ENCODE measurements around the gene CDH4.

The CDH4 gene

DNA sequence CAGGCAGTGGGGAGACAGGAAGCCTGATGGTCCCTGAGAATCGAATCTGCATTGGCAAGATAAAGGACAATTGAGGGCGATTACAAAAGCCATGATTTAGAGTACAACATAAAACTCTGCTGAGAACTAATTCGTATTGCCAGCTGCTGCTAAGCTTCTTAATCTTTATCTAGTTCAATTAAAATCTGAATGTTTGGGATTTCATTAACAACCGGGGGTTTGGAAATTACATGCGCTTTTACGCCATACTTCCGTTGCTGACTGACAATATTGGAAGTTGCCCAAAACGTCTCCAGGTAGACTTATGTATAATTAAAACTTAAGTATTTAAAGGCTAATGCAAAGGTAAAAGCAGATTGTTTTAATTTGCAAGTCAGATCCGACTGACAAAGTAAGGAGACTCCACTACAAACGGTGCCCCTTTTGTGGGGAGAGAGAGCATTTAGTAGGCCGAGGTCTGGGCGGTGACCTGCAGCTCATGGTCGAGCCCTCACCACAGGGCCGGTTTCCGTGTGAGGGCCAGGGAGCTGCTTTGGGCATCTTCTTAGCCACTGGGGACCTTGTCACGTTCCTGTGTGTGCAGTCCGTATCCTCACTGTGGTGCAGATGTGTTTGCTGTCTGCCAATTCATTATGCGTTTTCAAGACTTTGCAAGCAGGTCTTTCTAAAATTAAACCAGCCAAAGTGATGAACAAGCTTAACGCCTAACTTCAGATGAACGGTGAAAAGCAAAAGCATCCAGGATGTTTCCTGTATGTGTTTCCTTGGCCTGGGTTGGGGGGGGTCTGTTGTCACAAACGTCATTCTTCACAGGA lies 49.9 kb downstream of the CDH4 start:
- no peak for DNase-seq (ENCODE audit: low read depth)

DNA sequence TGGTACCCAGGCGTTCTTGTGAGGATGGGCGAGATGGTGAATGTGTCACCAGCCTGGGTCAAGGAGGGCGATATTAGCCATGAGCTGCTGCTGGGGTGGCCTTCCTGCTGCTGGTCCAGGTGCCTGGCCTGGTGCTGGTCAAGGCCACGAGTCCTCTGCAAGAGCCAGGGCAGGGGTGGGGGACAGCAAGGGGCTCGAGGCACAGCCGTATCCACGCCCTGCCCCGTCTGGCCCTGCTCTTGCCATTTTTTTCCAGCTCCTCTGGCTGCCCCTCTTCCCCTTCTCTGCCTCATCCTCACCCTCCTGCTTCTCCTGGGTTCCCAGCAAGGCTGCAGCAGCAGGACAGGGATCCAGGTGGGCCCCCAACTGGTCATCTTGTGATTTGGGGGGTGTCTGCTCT lies 51.2 kb downstream of the CDH4 start:
- no peak for DNase-seq (ENCODE audit: low read depth)

DNA sequence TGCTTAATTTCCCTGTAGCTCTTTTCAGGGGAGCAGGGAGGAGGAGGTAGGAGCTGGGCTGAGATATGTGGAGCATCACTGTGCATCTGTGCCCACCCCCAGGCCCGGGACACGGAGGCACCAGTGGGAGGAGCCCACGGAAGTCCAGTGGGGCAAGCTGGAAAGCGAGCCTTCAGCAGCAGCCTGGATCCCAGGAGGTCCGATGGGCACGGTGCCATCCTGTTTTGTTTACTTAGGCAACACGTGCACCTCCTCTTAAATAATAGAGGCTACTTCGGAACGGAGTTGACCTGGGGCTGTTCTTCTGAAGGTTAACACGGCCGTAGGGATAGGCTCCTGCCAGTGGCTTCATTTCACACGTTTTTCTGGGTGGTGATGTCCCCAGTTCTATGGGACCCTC lies 51.6 kb downstream of the CDH4 start:
- no peak for DNase-seq (ENCODE audit: low read depth)

DNA sequence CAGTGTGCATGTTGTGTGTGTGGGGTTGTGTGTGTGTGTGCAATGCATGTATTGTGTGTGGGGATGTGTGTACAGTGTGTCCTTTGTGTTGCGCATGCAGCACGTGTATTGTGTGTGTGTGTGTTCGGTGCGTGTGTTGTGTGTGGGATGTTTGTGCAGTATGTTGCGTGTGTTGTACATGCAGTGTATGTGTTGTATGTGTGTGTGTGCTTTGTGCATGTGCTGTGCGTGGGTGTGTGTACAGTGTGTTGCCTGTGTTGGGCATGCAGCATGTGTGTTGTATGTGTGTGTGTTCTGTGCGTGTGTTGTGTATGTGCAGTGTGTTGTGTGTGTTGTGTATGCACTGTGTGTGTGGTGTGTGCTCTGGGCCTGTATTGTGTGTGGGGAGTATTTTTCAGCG lies 52.7 kb downstream of the CDH4 start:
- DNase-seq (ENCODE audit: low read depth) = no peak

DNA sequence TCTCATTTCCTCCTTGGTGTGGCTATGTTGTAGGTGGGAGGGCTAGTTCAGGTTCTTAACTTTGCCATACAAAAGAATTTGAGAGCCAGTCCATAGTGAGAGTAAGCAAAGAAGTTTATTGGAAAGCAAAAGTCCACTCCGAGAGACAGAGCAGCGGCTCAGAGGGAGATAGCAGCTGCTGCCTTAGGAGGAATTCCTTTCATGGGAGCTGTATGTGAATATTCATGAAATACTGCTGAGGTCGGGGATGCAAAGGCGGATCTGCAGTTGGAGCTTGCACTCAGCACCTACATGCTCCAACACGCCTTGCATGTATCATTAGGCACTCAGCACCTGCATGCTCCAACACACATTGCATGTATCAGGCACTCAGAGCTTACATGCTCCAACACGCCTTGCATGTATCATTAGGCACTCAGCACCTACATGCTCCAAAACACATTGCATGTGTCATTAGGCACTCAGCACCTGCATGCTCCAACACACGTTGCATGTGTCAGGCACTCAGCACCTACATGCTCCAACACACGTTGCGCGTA lies 54.9 kb downstream of the CDH4 start:
- no peak for DNase-seq (ENCODE audit: low read depth)

DNA sequence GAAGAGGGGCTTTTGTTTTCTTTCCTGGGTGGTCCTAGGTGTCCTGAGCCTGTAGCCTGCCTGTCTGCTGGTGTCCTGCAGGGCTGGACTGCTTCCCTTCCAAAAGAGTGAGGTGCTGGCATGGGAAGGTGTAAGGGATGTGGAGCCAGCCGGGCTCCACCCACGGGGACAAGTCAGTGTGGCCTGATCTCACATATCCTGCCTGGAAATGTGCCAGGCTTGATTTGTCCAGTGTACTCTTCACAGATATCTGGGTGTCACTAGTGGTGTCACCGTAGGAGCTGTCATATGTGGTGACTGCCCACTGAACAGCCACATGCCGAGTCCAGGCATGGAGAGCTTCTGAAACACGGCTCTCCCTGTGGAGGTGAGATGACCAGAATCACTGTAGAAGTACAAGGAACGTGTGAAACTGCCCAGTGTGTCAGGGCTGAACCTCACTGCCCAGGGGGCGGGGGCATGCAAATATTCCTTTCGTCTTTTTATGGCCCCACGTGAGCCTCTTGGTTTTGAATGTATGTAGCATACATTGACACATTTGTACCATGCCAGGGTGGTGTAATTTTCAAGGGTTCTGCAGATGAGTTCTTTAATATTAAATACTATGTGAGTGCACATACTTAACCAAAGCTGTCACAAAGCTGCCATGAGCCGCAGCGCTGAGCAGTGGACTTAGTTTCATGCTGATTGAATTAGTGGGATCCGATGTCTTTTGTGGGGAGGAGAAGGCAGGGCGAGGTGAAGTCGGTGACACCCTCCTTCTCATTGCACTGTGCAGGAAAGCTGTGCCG lies 55.8 kb downstream of the CDH4 start:
- no peak for DNase-seq (ENCODE audit: low read depth)

DNA sequence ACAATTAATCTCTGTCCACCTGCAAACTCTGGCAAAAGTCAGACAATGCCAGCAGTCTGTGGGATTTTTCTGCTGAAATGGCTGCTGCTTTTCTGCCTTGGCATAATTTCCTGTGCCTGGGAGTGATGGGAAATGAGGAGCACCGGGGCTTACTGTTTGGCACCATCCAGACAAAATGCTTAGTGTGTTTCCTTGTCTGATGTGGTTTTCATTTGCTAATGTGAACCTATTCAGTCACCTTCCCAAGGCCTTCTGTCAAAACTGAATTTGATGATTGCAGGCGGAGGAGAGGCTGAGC lies 56.4 kb downstream of the CDH4 start:
- DNase-seq (ENCODE audit: low read depth) = no peak

DNA sequence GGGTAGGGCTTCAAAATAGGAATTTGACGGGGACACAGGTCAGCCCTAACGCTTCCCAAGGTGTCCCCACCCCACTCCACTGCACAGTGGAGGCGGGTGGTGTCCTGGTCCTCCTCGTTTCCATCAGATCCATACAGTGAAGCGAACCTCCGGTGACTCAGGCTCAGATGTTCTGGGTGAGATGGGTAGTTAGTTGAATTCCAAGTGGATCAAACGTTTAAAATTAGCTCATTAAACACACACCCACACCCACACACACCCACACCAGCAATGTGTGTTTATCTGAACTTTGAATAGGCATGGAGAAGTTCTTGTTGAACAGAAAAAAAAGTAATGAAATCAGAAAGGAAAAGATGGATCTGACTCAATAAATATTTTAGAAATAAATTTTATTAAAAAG lies 58.9 kb downstream of the CDH4 start:
- no peak for DNase-seq (ENCODE audit: low read depth)

DNA sequence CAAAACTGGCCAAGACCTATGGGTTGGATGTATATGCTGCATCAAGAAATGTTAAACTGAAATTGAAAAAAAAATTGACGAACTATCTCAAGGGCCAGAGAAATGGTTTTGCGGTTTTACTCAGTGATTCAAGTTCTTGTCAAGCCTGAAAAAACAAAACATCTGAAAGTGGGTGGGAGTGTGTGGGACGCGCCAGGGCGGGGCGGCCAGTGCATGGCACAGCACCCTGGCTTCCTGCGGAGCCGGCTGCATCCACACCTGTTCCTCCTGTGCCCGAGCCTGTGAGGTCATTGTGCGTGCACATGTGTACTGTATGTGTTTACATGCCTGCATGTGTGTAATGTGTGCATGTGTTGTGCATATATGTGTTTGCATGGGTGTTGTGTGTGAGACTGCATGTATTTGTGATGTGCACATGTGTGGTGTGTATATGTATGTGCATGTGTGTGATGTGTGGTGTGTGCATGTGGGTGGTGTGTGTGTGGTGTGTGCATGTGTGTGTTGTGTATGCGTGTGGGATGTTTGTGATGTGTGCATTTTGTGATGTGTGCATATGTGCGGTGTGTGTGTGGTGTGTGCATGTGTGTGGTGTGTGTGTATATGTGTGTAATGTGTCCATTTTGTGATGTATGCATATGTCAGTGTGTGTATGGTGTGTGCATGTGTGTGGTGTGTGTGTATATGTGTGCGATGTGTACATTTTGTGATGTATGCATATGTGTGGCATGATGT lies 59.8 kb downstream of the CDH4 start:
- no peak for DNase-seq (ENCODE audit: low read depth)

DNA sequence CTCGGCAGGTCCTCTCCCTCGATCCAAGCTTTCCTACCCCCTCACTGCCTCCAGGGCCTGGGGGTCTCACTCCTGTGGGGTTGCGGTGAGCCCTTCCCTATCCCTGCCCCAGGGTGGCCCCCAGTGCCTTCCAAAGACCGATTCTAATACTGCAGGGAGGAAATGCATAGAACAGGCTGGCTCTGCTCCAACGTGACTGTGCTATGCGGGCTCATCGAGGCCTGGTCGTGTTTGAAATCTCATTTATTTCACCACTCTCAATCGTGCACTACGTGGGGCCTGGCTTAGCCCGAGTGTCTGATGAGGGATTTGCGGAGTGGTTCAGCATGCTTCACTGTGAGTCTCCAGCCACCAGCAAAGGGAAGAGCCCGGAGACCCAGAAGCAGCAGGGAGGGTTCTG lies 60.9 kb downstream of the CDH4 start:
- DNase-seq (ENCODE audit: low read depth) = no peak

DNA sequence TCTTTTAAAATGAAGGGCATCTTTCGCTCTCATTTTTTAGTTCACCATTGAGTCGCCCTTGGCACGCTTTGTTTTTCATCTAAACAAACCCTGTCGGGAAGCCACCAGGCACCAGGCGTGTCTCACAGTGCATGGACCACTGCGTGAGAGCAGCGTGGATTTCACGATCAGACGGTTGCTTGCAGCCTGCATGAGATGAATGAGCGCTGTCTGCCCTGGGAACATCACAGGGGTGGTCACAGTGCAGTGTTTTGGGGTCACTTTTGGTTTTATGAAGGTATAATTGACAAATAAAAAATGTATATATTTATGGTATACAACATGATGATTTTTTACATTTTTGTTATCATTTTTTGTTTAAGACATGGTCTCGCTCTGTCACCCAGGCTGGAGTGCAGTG lies 61.3 kb downstream of the CDH4 start:
- no peak for DNase-seq (ENCODE audit: low read depth)

DNA sequence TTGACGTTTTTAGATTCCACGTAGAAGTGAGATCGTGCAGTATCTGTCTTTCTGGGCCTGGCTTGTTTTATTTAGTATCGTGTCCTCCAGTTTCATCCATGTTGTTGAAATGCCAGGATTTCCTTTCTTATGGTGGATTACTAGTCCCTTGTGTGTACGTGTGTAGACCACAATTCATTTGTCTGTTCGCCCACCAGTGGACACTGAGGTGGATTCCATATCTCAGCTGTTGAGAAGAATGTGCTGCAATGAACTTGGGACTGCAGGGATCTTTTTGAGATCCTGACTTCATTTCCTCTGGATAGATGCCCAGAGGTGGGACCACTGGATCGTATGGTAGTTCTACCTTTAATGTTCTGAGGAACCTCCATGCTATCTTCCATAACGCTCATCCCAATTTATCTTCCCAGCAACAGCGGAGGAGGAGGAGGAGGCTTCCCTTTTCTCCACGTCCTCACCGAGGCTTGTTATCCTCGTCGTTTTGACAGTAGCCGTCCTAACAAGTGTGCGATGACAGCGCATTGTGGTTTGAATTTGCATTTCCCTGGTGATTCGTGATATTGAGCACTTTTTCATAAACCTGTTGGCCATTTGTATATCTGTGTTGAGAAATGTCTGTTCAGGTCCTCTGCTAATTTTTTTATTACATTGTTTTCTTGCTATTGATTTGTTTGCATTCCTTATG lies 62.4 kb downstream of the CDH4 start:
- DNase-seq (ENCODE audit: low read depth) = no peak

DNA sequence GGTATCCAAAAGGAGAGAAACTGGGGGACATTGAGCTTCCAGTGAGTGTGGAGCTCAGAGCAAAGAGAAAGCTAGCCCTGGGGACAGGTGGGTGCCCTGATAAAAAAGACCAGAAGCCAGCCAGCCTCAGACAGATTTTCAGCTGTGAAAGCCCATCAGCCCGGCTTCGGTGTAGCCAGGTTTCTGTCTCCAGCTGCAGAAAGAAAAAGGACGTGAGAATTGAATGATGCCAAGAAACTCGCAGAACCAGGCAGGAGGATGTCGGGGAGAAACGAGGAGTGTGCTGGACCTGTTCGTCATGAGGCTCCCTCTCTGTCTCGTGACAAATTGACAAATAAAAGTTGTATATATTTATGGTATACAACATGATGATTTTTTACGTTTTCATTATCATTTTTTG lies 63.3 kb downstream of the CDH4 start:
- DNase-seq (ENCODE audit: low read depth) = no peak

DNA sequence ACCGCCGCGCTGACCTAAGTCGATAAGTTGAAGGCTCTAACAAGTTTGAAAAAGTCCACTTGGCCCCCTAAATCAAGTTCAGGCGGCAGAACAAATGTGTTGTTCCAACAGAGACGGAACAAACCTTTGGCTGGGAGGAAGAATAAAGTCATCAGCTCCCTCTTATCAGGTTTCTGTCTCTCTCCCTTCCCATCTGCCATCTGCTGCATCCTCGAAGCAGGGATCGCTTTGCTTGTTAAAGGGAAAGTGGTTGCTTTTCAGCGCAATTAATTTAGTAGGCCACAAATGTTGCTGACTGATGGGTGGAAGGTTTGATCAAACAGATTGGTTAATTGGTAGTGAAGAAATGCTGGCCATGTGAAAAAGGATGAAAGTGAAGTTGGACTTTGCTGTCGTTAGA lies 64.3 kb downstream of the CDH4 start:
- no peak for DNase-seq (ENCODE audit: low read depth)

DNA sequence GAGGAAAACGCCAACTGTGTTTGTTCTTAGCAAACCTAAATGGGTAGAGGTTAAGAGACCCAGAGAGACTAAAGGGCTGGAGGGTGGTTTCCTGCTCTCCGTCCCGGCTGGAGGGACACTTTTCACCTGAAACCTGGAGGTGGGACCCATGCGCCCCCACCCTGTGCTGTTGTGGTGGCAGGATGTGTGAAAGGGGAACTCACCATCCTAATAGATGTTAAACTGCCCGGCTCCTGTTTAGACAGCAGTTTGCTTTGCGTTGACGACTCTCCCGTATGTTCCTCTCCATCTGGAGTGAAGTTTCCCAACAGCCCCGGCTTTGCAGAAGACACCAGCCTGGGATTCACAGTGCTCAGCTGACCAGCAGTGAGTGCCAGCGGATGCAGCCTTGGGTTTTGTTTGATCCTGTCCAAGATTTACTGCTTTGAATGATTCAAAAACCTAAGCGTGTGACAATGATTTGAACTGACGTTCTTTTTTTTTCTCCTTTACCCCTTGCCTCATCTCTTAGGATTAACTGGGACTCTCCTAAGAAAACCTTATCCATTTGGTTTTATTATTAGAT lies 66.0 kb downstream of the CDH4 start:
- no peak for DNase-seq (ENCODE audit: low read depth)

DNA sequence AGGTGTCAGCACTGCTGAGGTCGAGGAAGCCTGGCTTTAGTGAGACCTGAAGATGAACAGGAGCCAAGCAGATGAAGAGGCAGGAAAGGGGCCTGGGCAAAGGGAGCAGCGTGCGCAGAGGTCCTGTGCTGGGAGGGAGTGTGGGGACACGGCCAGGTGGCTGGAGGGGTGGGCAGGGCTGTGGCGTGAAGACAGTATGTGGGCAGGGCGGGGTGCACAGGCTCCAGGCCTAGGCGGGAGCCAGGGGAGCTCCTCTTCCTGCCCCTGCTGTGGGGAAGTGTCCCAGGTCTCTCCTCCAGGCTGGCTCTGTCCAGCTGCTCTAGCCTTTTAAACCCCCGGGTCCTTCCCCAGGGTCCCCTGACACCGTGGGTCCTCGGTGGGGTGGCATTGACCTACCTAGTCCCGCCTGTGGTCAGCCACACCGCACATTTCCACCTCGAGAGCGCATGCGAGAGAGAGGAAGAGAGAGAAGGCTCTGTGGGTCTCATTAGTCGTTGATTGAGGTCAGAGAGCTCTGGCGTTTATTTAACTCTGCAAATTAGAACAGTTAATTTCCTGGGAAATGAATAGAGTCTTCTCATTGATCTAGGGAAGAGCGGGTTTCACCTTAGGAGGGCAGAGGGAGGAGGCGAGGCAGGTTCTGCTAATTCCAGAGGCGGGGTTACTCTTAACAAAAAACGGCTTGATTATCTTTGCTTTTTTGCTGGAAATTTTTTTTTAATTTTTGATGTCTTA lies 68.8 kb downstream of the CDH4 start:
- no peak for DNase-seq (ENCODE audit: low read depth)

DNA sequence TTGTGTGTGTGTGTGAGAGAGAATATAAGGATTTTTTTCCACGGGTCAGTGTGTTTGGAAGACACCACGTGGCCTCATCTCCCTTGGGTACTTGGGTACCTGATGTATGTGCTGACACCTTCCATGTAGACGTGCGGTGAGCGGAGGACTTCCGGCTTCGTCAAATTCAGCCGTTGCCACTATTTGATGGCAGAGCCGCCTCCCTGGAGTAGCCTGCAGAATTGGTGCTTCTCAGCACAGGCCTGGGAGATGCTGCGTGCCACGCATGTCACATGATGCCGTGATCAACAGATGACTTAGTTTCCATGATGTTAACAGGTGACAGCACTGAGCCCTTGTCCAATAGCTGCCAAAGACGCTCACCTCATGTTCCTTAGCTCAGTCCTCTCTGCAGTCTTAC lies 69.4 kb downstream of the CDH4 start:
- no peak for DNase-seq (ENCODE audit: low read depth)

DNA sequence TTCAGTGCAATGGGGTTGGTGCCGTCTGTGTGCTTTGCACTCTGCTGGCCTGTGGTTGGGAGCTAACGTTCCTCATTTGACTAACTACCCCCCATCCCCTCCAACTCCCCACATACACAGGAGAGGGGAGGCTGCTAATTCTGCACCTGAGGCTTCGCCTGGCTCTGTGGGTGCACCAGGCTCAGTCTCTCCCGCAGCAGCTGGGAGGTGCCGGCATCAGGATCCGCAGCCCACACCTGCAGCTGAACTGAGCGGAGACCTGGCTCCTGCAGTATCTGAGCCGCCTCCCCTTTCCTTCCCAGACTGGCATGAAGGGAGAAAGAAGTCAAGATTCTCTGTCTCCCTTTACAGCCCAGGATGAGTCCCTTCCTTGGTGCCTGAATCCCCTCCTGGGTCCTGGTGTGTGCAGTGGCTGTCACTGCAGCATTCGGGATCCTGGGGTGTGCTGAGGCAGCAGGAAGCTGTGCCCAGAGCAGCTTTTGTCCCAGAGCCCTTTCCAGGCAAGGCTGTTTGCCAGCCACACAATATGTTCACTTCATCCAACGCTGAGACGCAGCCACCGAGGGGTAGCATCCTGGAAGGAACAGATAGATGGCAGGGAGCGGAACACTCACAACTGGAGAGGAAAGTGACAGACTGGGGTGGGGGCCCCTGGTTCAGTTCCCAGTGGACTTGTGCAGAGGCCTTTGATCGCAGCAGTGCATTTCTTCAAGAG lies 70.2 kb downstream of the CDH4 start:
- DNase-seq (ENCODE audit: low read depth) = no peak

DNA sequence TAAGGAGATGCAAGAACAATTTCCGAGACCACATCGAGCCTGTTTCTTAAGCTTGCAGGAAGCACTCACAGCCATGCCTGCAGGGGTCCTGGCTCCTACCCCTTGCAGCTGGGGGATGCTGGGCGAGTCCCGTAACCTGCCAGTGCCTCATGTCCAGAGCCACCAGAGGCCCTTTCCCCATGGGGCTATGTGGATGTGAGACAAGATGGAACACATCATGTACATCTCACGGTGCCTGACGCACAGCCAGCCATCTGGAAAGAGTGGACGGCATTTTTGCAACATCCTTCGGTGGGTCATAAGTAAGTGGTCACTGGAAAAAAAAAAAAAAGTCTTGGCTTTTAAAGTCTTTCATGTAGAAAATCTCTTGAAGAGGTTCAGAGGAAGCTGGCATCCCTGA lies 72.8 kb downstream of the CDH4 start:
- DNase-seq (ENCODE audit: low read depth) = no peak

DNA sequence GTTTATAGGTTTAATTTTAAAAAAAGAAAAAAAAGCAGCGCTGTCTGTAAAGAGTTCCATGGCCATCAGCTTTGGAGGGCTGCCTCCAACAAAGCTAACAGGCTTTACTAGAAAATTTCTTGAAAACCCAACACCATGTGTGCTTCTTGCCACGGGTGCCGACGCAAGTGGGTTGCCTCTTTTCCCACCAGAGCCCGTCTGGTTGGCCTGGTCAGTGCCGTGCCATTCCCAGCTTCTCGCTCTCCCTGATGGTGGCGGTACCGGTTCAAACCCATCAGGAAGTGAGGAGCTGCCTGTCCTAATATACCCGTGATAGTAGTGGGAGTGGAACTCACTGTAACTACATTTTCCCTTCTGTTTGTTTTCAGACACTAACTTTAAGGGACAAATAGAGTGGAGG lies 73.7 kb downstream of the CDH4 start:
- no peak for DNase-seq (ENCODE audit: low read depth)
